BE2C (cell line): ENCODE data around the gene LSS.
"Not testable (repeated sequence)": the region's sequence is repeated elsewhere in the genome, so short reads cannot be mapped to it uniquely, and the experiment has no call there.

Experiments used
- DNase-seq: peaks from one replicate; pipeline ENCODE4 v3.0.0-alpha.2; 2020
- H3K27me3 ChIP-seq: fragments of 250-450 bp; sonication (Bioruptor Pico); 2 replicates; pipeline ENCODE4 v1.5.1; 2020; ENCODE audit warnings: mild to moderate bottlenecking
- H3K36me3 ChIP-seq: fragments of 250-450 bp; sonication (Bioruptor Pico); 2 replicates; pipeline ENCODE4 v1.5.1; 2020; ENCODE audit warnings: mild to moderate bottlenecking
- H3K4me1 ChIP-seq: fragments of 250-450 bp; sonication (Bioruptor Pico); 2 replicates; pipeline ENCODE4 v1.5.1; 2020
- H3K4me3 ChIP-seq: 2 replicates; pipeline ENCODE4 v1.5.1; 2011; ENCODE audit warnings: low read depth, low read length
- H3K9me3 ChIP-seq: fragments of 250-450 bp; sonication (Bioruptor Pico); 2 replicates; pipeline ENCODE4 v1.5.1; 2020
- CTCF ChIP-seq: IDR thresholded peaks from 2 replicates; pipeline ENCODE4 v1.5.1; 2012; ENCODE audit warnings: mild to moderate bottlenecking, low read depth, low read length

Gene LSS

DNA sequence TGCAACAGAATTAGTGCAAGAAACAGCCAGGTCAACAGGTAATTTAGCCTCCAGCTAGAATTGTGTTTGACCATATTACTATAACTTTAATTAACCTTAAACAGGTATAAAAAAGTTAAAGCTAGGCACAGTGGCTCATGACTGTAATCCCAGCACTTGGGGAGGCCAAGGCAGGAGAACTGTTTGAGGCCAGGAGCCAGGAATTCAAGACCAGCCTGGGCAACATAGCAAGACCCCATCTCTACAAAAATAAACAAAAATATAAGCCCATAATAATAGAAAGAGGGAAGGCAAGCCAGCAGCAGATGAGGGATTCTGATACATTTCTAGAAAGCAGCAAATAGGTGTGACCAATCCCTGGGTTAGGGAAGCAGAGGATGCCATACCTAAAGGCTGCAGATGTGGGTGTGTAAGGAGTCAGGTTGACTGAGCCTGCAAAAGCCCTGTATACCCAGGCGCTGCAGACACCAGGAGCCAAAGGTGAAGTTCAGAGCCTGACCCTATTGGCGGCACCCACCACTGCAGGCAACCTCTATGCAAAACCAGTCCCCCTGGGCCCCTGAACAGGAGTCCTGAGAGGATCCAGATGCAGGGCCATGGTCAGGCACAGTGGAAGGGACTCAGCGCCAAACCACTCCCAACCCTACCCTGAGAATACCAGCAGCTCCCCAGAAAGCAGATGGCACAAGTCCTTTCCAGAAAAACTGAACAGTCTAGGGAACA, 19.3 kb upstream of the LSS start:
- H3K36me3 ChIP-seq, result peaks cover 87% of the 10 kb centered on the region
- no peaks in the 10 kb centered on the region; the same call in 1 of the 2 replicates for H3K9me3 ChIP-seq
- no peak for TF ChIP-seq CTCF
- no peaks in the 10 kb centered on the region for H3K27me3 ChIP-seq
- DNase-seq, result no peak
- H3K4me1 ChIP-seq, result peaks cover 6% of the 10 kb centered on the region
- H3K4me3 ChIP-seq, result no peak overlapping the region

GRCh38 chr21:46246345-46246744, 17.8 kb upstream of the LSS start:
- H3K4me3 ChIP-seq, result no peak overlapping the region
- H3K4me1 ChIP-seq, result peaks cover 6% of the 10 kb centered on the region
- H3K9me3 ChIP-seq, result no peaks in the 10 kb centered on the region; the same call in 1 of the 2 replicates
- no peaks in the 10 kb centered on the region for H3K27me3 ChIP-seq
- H3K36me3 ChIP-seq, result peaks cover 92% of the 10 kb centered on the region
- no peak for TF ChIP-seq CTCF
- DNase-seq, result no peak

GRCh38 chr21:46245213-46245915, 16.8 kb upstream of the LSS start:
- Histone ChIP-seq H3K36me3 (peaks cover 92% of the 10 kb centered on the region), H3K4me3 (no peak overlapping the region), H3K27me3 (no peaks in the 10 kb centered on the region), H3K9me3 (no peaks in the 10 kb centered on the region; the same call in 1 of the 2 replicates), H3K4me1 (peaks cover 6% of the 10 kb centered on the region)
- DNase-seq, result no peak
- 0 out of 2 replicates have a peak, but pooled peaks have one; percentile 15 for TF ChIP-seq CTCF

DNA sequence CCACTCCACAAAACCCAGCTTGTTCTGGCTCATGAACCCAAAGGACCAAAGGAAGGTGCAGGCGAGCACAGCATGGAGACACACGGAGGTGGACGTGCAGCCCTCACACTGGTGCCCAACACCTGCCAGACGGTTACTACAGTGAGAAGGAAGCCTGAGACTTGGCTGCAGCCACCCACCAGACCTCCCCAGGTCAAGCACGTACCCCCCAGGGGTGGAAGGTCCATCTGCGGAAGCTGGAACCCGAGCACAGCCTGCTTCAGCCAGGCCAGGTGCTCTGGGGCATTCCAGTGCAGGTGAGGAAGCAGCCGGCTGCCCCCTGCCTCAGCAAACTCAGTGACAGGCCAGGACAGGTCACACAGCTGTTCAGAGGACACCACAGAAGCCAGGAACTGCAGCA, 16.0 kb upstream of the LSS start:
- Histone ChIP-seq H3K36me3 (peaks cover 92% of the 10 kb centered on the region), H3K9me3 (no peaks in the 10 kb centered on the region), H3K4me3 (no peak overlapping the region), H3K27me3 (no peaks in the 10 kb centered on the region), H3K4me1 (peaks cover 6% of the 10 kb centered on the region)
- no peak for TF ChIP-seq CTCF
- no peak for DNase-seq

GRCh38 chr21:46243960-46244361, 15.4 kb upstream of the LSS start:
- Histone ChIP-seq H3K36me3 (peaks cover 92% of the 10 kb centered on the region), H3K27me3 (no peaks in the 10 kb centered on the region)
- no peak for TF ChIP-seq CTCF

DNA sequence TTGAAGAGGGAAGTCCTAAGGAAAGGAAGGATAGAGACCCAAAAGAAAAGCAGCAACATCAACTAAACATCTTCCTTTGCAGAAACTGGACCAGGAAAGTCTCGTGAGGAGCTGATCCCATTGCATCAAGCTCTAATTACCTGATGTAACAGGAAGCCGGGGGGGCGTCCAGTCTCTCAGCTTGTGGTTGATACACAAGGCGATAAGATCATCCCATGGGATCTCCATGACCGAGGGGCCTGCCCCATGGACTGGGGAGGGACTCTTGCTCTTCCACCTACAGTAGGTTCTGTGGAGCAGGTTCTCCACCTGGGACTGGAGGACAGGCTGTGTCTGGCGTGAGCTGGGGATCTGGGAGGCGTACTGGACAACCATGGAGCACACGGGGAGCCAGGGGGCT, 14.8 kb upstream of the LSS start:
- DNase-seq, result no peak
- Histone ChIP-seq H3K9me3 (no peaks in the 10 kb centered on the region), H3K27me3 (no peaks in the 10 kb centered on the region), H3K4me1 (peaks cover 6% of the 10 kb centered on the region), H3K36me3 (peaks cover 92% of the 10 kb centered on the region), H3K4me3 (no peak overlapping the region)
- TF ChIP-seq CTCF, result no peak

More at GRCh38 chr21:46243960-46244361, 15.4 kb upstream of the LSS start:
- H3K4me3 ChIP-seq, result no peak overlapping the region
- peaks cover 6% of the 10 kb centered on the region for H3K4me1 ChIP-seq
- no peaks in the 10 kb centered on the region for H3K9me3 ChIP-seq
- DNase-seq, result no peak

- H3K36me3 ChIP-seq, result peaks cover 81% of the 10 kb centered on the region
Measured at GRCh38 chr21:46241577-46241976, 13.0 kb upstream of the LSS start.

More at GRCh38 chr21:46241577-46241976, 13.0 kb upstream of the LSS start:
- H3K9me3 ChIP-seq, H3K27me3 ChIP-seq, H3K4me3 ChIP-seq, H3K4me1 ChIP-seq, DNase-seq: not testable (repeated sequence)
